Osteocyte (in vitro differentiated cells): ENCODE measurements around the gene GLB1L3. TPM values are rescaled to one million over a fixed set of nuclear protein-coding genes. Genes with fewer than 3 reads are reported as not detected.

Source experiments
- DNase-seq: peaks from one replicate; pipeline ENCODE4 v3.0.0; 2021; ENCODE audit warnings: mixed read lengths; ENCODE audit not compliant: unreplicated experiment; ENCODE audit errors: extremely low spot score
- H3K27ac Mint-ChIP-seq: one replicate; pipeline ENCODE4 v1.8.0; 2021; ENCODE audit warnings: mild to moderate bottlenecking, mixed read lengths; ENCODE audit not compliant: unreplicated experiment
- H3K27me3 Mint-ChIP-seq: one replicate; pipeline ENCODE4 v1.8.0; 2021; ENCODE audit warnings: mixed read lengths; ENCODE audit not compliant: unreplicated experiment
- H3K36me3 Mint-ChIP-seq: one replicate; pipeline ENCODE4 v1.8.0; 2021; ENCODE audit warnings: mixed read lengths; ENCODE audit not compliant: unreplicated experiment
- H3K4me1 Mint-ChIP-seq: one replicate; pipeline ENCODE4 v1.8.0; 2021; ENCODE audit warnings: mixed read lengths; ENCODE audit not compliant: unreplicated experiment
- H3K4me3 Mint-ChIP-seq: one replicate; pipeline ENCODE4 v1.8.0; 2021; ENCODE audit warnings: mild to moderate bottlenecking, moderate library complexity, mixed read lengths; ENCODE audit not compliant: unreplicated experiment
- H3K9me3 Mint-ChIP-seq: one replicate; pipeline ENCODE4 v1.8.0; 2021; ENCODE audit warnings: mixed read lengths; ENCODE audit not compliant: unreplicated experiment
- total RNA-seq: library from RNA; stranded (reverse); gene quantifications from 2 replicates; pipeline ENCODE4 v1.2.1, GENCODE V29; 2021
- TF ChIP-seq, protein P1 (sequence below): fragments of 200-600 bp; sonication (generic); IDR thresholded peaks from 2 replicates; pipeline ENCODE4 v1.5.0; 2021; ENCODE audit warnings: antibody characterized with exemption, mild to moderate bottlenecking, moderate library complexity

Gene GLB1L3
- total RNA-seq, 1 donor from 2014 or later = not detected

DNA sequence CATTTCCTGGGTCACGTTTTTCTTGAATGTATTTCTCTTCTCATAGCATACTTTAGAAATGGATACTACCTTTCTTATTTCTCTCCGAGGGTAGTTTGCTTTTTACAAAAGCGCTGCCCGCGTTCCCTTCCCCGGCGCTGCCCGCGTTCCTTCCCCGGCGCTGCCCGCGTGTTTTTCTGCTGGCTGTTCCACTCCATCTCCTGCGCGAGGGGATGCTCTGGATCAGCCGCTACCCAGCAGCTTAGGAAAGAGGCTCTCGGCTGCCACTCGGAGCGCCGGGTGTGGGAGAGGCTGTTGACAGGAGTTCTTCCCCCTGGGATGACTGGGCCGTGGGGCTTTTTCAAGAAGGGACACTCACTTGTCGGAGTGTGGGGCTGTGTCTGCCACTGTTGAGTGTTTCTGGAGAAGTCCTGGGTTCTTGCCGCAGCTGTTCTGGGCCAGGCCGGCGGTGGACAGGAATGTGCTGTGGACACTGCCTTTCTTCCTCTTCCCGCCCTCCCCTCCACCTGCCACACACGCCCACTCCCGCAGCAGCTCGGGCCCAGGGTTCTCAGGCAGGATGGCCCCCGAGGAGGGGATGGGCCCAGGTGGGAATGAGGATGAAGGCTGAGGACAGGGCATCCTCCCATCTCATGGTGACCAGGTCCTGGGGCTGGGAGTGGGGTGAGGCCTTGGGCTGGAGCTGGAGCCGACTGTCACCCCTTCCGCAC, 86.2 kb downstream of the GLB1L3 start:
- Mint-ChIP-seq H3K9me3 (no peaks in the 10 kb centered on the region), H3K4me1 (no peaks in the 10 kb centered on the region), H3K27me3 (peaks cover 2% of the 10 kb centered on the region), H3K27ac (no peak overlapping the region), H3K4me3 (no peak overlapping the region), H3K36me3 (no peaks in the 10 kb centered on the region)
- TF ChIP-seq, protein P1, sequence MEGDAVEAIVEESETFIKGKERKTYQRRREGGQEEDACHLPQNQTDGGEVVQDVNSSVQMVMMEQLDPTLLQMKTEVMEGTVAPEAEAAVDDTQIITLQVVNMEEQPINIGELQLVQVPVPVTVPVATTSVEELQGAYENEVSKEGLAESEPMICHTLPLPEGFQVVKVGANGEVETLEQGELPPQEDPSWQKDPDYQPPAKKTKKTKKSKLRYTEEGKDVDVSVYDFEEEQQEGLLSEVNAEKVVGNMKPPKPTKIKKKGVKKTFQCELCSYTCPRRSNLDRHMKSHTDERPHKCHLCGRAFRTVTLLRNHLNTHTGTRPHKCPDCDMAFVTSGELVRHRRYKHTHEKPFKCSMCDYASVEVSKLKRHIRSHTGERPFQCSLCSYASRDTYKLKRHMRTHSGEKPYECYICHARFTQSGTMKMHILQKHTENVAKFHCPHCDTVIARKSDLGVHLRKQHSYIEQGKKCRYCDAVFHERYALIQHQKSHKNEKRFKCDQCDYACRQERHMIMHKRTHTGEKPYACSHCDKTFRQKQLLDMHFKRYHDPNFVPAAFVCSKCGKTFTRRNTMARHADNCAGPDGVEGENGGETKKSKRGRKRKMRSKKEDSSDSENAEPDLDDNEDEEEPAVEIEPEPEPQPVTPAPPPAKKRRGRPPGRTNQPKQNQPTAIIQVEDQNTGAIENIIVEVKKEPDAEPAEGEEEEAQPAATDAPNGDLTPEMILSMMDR = no peak
- DNase-seq = no peak

DNA sequence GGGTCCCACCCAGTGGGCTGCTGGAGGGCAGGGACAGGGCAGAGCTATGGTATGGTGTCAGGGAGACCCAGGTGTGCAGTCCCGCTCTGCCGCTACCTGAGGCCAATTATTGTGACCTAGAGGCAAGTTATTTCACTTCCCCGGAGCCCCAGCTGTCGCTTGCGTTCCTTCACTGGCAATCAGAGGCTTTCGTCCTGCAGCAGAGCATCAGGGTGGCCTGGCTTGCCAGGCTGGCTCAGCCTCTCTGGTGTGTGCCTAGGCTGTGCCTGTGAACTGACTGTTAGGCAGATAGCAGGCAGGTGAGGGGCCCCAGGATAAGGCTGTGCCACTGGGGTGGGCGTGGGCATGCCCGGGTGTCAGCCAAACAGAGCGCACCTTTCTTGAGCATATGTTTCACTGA, 87.0 kb downstream of the GLB1L3 start:
- peaks cover 2% of the 10 kb centered on the region for H3K27me3 Mint-ChIP-seq

DNA sequence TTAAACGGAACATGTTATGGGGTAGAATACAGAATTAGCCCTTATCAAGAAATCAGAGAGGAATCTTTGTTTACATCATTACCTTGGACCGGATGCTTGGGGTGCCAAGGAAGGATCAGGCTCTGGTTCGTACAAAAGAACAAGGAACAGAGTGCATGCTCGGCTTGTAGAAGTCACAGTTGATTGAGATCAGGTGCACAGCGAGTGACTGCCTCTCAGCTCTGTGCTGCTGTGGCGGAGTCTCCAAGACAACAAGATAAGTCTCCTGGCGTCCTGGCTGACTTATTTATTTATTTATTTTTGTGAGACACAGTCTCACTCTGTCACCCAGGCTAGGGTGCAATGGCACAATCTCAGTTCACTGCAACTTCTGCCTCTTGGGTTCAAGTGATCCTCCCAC, 87.4 kb downstream of the GLB1L3 start:
- TF ChIP-seq, protein P1 = no peak
- Mint-ChIP-seq H3K9me3 (no peaks in the 10 kb centered on the region), H3K36me3 (no peaks in the 10 kb centered on the region), H3K27me3 (peaks cover 2% of the 10 kb centered on the region), H3K27ac (no peak overlapping the region), H3K4me3 (no peak overlapping the region), H3K4me1 (no peaks in the 10 kb centered on the region)
- no peak for DNase-seq

More for the DNA sequence above, 87.0 kb downstream of the GLB1L3 start:
- TF ChIP-seq, protein P1 = no peak
- Mint-ChIP-seq H3K4me3 (no peak overlapping the region), H3K27ac (no peak overlapping the region), H3K4me1 (no peaks in the 10 kb centered on the region), H3K36me3 (no peaks in the 10 kb centered on the region), H3K9me3 (no peaks in the 10 kb centered on the region)
- no peak for DNase-seq

DNA sequence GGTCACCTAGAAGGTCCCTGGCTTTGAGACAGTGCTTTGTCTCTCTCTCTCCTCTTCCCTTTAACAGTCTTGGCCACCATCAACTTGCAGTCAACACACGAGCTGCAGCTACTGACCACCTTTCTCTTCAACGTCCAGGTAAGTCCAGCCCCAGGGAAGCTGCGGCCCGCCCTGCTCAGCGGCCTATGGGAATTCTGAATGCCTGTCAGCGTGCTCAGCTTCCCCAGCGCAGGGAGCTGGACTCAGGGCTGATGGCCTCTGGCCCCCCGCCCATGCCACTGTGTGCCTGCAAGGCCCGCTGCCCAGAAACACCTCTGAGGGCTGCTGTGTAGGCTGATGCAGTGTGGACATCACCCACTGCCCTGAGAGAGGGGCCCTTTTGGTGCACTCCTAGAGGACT, 88.1 kb downstream of the GLB1L3 start:
- no peak overlapping the region for H3K4me3 Mint-ChIP-seq
- H3K27ac Mint-ChIP-seq = no peak overlapping the region
- TF ChIP-seq, protein P1 = no peak
- H3K4me1 Mint-ChIP-seq = no peaks in the 10 kb centered on the region
- no peak for DNase-seq
- H3K27me3 Mint-ChIP-seq = peaks cover 2% of the 10 kb centered on the region
- H3K9me3 Mint-ChIP-seq = no peaks in the 10 kb centered on the region
- H3K36me3 Mint-ChIP-seq = no peaks in the 10 kb centered on the region

DNA sequence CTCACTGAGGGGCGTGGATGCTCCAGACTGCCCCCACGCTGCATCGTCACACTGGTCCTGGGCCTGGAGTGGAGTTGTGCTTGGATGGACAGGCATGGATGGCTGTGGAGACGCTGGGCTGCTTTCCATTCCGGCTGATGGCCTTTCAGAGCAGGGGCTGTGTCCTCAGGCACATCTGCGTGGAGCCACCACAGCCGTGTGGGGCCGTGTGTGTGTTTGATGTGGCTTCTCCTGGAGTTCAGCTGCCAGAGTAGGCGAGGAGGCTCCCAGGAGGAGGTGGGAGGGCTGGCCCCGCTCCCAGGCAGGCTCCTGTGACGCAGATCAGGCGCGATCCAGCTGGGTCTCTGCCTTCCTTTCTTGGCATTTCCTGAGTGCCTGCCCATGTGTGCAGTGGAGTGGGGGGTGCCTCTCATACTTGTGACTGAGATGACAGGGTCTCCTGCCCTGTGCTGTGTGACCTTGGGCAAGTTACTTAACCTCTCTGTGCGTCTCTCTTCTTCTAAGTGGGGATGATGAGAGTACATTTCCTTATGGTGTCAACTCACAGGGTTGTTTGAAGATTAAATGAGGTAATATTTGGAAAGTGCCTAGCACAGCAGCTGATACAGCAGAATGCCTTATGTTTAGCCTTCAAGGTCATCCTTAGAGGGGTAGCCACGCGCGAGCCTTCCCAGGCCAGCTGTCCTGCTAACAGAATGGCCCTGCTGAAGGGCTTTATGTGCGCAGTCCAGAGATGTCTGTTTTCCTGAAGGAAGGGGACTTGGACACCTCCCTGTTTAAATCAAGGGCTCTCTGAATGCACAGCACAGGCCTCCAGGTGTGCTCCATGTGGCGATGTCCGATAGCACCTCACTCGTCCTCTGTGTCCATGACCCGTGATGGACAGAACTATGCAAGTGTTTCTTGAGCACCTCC, 89.1 kb downstream of the GLB1L3 start:
- Mint-ChIP-seq H3K27ac (no peak overlapping the region), H3K4me1 (no peaks in the 10 kb centered on the region), H3K27me3 (peaks cover 2% of the 10 kb centered on the region), H3K4me3 (no peak overlapping the region), H3K36me3 (no peaks in the 10 kb centered on the region), H3K9me3 (no peaks in the 10 kb centered on the region)
- TF ChIP-seq, protein P1 = no peak
- no peak for DNase-seq
